Keratinocyte (primary cell): ENCODE measurements around the gene CCDC71L.

Source experiments
- CTCF ChIP-seq, 3 experiments: IDR thresholded peaks in 1 of 3; conservative IDR thresholded peaks in 1 of 3; optimal IDR thresholded peaks in 1 of 3; 2 replicates in 2 of 3; 3 replicates in 1 of 3; pipeline versions ENCODE3 to v1.5.1; 2011; ENCODE audit warnings: low read length in 3 of 3, mild to moderate bottlenecking in 3 of 3, moderate library complexity in 2 of 3, control low read depth in 1 of 3, inconsistent platforms in 1 of 3; ENCODE audit not compliant: insufficient read depth in 2 of 3; ENCODE audit errors: extremely low read depth in 1 of 3
- EZH2 ChIP-seq: IDR thresholded peaks from one replicate; pipeline ENCODE4 v1.6.1; 2012; ENCODE audit warnings: inconsistent platforms, mild to moderate bottlenecking, low read length, moderate library complexity

- TF ChIP-seq CTCF (optimal IDR thresholded peaks at IDR 0.05 in 1 of 3, IDR thresholded peaks at IDR 0.05 in 1 of 3, conservative IDR thresholded peaks at IDR 0.05 in 1 of 3; ENCODE audit: extremely low read depth in 1 of 3, insufficient read depth in 2 of 3, low read length in 3 of 3) = no peak
- no peak for TF ChIP-seq EZH2
These were observed 3.6 kb downstream of the CCDC71L start for GRCh38 chr7:106657085-106657991.
